ENCODE data around the gene ZNHIT1.

- TF ChIP-seq POLR2AphosphoS5 (IDR thresholded peaks at IDR 0.05), result no peak
- TF ChIP-seq CTCF (IDR thresholded peaks at IDR 0.05 in 8 of 11, conservative IDR thresholded peaks at IDR 0.05 in 3 of 11), result no peak
These were observed 43.6 kb upstream of the ZNHIT1 start for GRCh38 chr7:101174322-101174854.

Data from spleen (tissue), 7 donors.